ELR (cell line): Measurements from ENCODE around the gene MEF2B.
"Not testable (repeated sequence)": the region's sequence is repeated elsewhere in the genome, so short reads cannot be mapped to it uniquely, and the experiment has no call there.

Experiments
- DNase-seq: peaks from one replicate; pipeline ENCODE4 v3.0.0-alpha.2; 2015; ENCODE audit warnings: low read depth

Gene MEF2B

GRCh38 chr19:19126102-19126501, 44.0 kb downstream of the MEF2B start:
- DNase-seq, result no peak

- no peak for DNase-seq
Measured at GRCh38 chr19:19123386-19123785, 46.7 kb downstream of the MEF2B start.

- DNase-seq, result no peak
Measured at GRCh38 chr19:19122902-19123301, 47.2 kb downstream of the MEF2B start.

DNA sequence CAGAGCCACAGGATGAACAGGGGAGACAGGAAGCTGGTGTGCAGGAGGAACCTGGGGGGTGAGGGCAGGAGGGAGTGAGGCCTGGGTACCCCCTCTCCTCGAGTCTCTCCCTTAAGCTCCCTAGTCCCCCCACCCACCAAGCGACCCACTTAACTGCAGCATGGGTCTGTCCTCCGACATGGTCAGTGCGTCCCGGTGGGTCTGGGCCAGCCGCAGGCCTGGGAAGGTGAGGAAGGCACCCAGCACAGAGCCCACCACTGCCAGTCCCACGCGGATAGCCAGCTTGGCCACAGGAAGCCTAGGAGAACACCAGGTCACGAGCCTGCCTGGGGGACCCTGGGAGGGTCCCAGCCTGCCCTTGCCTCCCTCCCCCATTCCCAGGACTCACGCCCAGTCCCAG, 48.7 kb downstream of the MEF2B start:
- DNase-seq, result no peak

DNA sequence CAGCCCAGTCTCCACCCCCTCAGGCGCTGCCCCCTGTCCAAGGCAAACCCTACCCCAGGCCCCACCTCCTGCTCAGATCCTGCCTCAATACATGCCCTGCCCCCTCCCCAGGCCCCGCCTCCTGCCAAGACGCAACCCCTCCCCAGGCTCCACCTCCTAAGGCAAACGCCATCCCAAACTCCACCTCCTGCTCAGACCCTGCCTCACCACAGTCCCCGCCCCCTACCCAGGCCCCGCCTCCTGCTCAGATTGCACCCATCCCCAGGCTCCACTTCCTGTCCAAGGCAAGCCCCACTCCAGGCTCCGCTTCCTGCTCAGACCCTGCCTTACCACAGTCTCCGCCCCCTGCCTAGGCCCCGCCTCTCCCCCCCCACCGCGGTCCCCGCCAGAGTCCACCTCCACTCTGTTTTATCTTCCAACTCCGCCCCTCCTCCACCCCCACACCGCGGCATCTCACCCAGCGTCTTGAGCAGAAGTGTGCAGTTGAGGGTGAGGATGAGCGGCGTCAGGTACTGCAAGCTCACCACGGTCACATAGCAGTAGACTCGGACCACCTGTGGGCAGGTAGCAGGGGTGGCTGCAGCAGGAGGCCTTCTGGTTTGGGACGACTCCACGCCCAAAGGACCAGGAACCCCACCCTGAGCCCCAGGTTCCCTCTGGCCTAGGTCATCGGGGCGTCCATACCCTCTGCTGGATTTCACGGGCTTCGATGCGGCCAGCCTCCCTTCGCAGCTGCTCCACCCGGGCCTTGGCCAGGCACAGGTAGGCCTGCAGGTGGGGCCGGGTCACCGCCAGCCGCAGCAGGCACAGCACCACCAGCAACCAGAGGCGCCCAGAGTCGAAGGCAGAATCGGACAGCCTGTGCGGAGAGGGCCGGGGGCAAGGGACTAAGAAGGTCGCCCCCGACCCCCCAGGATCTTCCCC, 49.5 kb downstream of the MEF2B start:
- peak; percentile 57 for DNase-seq

DNA sequence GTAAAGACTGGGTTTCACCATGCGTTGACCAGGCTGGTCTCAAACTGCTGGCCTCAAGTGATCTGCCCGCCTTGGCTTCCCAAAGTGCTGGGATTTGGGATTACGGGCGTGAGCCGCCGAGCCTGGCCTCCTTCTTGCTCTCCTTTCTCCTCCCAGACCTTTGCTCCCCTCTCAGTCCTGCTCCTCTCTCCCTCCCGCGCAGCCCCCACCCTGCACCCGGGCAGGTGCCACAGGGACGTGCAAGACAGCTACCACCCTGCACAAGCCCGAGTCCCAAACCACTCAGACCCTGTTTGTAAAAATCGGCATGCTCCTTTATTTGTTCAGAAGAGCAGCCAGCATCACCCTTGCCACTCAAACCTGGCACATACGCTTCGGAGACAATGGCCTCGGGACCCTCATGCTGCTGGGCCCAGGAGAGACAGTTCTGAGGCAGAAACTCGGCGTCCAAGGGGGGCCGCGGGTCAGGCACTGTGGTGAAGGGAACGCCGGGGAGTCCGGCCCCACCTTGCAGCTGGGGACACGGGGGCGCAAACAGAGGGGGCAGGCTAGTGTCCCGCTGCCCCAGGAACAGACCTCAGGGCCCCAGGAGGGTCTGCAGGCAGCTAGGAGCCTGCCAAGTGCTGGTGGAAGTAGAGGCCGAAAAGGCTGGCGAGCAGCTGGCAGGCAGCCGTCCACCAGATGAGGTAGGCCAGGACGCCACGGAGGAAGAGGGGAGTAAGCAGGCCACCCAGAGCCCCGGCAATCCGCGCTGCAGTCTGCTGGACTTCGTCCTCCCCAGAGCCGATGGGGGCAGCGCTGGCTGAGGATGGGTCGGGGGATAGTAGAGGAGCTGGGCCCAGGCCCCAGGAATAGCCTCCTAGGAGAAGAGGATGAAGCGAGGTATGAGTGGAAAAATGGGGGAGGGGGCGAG, 50.5 kb downstream of the MEF2B start:
- DNase-seq, result no peak

DNA sequence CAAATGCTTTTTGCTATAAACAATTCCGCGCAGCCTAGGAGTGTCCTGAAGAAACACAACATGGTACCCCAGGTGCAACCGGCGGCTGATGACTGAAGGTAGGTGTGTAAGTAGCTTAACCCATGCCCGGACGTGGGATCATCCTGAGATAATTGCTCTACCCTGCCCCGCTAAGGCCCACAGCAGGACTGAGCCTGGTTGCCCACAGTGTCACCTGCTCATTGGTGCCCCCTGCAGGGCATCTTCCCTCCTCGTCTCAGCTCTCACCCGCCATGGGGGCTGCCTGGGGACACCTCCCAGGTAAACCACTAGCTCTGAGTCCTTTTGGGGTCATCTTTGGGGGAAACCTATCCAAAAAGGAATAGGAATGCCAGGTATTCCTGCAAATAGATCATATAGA, 54.1 kb downstream of the MEF2B start:
- peak; percentile 40 for DNase-seq

DNA sequence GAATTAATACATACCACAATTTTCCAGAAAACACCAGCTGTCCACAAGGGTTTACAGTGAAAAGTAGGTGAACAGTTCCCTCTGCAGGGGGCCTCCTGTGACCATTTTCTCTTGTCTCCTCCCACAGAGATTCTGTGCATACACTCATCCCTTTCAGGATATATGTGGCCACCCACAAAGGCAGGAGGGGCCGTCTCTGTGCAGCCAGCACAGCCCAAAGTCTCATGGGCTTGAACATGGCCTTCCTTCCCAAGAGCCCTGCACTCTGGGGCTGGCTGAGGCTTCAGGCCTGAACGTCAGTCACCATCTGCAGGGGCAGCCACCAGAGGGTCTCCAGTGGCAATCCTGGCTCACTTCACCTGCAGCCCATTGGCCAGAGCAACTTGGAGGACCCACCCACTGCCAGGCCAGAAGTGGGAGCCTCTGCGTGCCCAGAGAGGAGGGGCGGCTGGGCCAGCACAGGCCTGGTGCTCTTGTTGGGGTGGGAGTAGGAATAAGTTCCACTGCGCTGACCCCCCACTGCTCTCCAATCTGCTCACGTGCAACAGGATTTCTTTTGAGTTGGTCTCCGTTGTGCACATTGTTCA, 56.9 kb downstream of the MEF2B start:
- peak; percentile 67 for DNase-seq

- no peak for DNase-seq
Measured at GRCh38 chr19:19111967-19112580, 58.0 kb downstream of the MEF2B start.

DNA sequence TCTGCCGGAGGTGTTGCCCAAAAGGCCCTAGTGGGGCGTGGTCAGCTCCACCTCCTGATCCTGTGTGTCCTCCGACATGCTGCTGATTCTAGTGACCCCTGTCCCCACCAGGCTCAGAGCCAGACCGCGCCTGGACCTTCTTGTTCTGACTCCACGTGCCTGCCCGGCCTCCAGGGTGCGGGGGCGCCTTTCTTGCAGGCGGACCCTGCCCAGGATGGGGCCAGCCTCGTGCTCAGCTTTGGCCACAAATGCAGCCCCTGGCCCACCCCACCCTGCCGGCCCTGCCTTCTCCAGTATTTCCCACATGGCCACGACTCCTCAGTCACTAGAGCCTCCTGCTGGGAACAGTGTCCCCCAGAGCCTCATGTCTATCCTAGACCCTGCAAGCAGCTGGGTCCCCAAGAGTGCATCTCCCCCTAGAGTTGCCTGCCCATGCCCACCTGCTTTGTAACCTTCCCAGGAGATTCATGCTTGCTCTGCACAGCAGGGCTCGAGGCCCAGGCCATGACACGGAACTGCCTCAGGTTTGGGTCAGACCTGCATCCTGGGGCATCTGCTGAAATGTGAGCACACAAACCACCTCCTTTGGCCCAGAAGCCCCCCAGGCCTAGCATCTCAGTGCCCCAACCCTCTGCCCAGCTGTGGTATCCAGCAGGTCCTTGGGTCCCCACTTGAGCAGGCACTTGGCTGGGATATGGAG, 58.8 kb downstream of the MEF2B start:
- DNase-seq, result no peak

GRCh38 chr19:19110410-19111135, 59.5 kb downstream of the MEF2B start:
- no peak for DNase-seq

DNA sequence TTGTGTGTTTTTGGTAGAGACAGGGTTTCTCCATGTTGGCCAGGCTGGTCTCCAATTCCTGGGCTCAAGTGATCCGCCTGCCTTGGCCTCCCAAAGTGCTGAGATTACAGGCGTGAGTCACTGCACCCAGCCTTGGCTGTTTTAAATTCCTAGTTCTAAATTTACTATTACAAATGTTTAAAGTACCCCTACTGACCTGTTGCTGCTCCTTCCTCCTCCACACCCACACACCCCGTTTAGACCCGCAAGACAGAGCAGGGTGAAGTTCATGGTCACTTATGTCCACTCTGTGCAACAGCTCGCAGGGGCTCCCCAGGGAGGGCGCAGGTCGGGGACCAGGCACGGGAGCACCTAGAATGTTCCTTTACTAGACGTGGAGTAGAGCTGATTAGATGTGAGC, 60.5 kb downstream of the MEF2B start:
- DNase-seq, result peak; percentile 16

- DNase-seq, result no peak
Measured at GRCh38 chr19:19107654-19108053, 62.4 kb downstream of the MEF2B start.

GRCh38 chr19:19106938-19107337, 63.1 kb downstream of the MEF2B start:
- not testable (repeated sequence) for DNase-seq

GRCh38 chr19:19106056-19106551, 64.0 kb downstream of the MEF2B start:
- DNase-seq, result no peak

GRCh38 chr19:19105365-19106055, 64.6 kb downstream of the MEF2B start:
- peak; percentile 68 for DNase-seq

GRCh38 chr19:19103167-19103566, 66.9 kb downstream of the MEF2B start:
- DNase-seq, result no peak

GRCh38 chr19:19102566-19102965, 67.5 kb downstream of the MEF2B start:
- DNase-seq, result not testable (repeated sequence)

GRCh38 chr19:19101540-19101939, 68.5 kb downstream of the MEF2B start:
- no peak for DNase-seq
